ENCODE results near the gene GNG12.

GNG12 gene

GRCh38 chr1:67832737-67833601 is at the start of gene GNG12:
GNG12 (minus strand) TSS chr1:67833467; CDS start chr1:67707686, 125,781 bp downstream.
- peak; percentile 89 for DNase-seq

- no peak for DNase-seq
Measured at GRCh38 chr1:67882196-67882958, 49.1 kb upstream of the GNG12 start.

GRCh38 chr1:67880056-67880601 is 46.9 kb upstream of the GNG12 start:
- no peak for DNase-seq

GRCh38 chr1:67879485-67879884 is 46.2 kb upstream of the GNG12 start:
- no peak for DNase-seq

- DNase-seq = no peak
Measured at GRCh38 chr1:67874501-67875111, 41.3 kb upstream of the GNG12 start.

- no peak for DNase-seq
Measured at GRCh38 chr1:67869233-67869632, 36.0 kb upstream of the GNG12 start.

GRCh38 chr1:67863637-67864036 is 30.4 kb upstream of the GNG12 start:
- DNase-seq = no peak

GRCh38 chr1:67862685-67863084 is 29.4 kb upstream of the GNG12 start:
- DNase-seq = no peak

GRCh38 chr1:67861856-67862516 is 28.7 kb upstream of the GNG12 start:
- DNase-seq = no peak

- DNase-seq = no peak
Measured at GRCh38 chr1:67860776-67861175, 27.5 kb upstream of the GNG12 start.

- no peak for DNase-seq
Measured at GRCh38 chr1:67856921-67857320, 23.7 kb upstream of the GNG12 start.

GRCh38 chr1:67855961-67856360 is 22.7 kb upstream of the GNG12 start:
- no peak for DNase-seq

- DNase-seq = no peak
Measured at GRCh38 chr1:67855444-67855843, 22.2 kb upstream of the GNG12 start.

- DNase-seq = peak; percentile 59
Measured at GRCh38 chr1:67853704-67854103, 20.4 kb upstream of the GNG12 start.

- DNase-seq = no peak
Measured at GRCh38 chr1:67851800-67852199, 18.5 kb upstream of the GNG12 start.

- DNase-seq = peak; percentile 44
Measured at GRCh38 chr1:67850611-67851075, 17.4 kb upstream of the GNG12 start.

- no peak for DNase-seq
Measured at GRCh38 chr1:67850151-67850551, 16.9 kb upstream of the GNG12 start.

GRCh38 chr1:67847466-67847865 is 14.2 kb upstream of the GNG12 start:
- DNase-seq = no peak

- DNase-seq = no peak
Measured at GRCh38 chr1:67846538-67846937, 13.3 kb upstream of the GNG12 start.

- DNase-seq = no peak
Measured at GRCh38 chr1:67844988-67845387, 11.7 kb upstream of the GNG12 start.

- no peak for DNase-seq
Measured at GRCh38 chr1:67843746-67844145, 10.5 kb upstream of the GNG12 start.

- no peak for DNase-seq
Measured at GRCh38 chr1:67843331-67843730, 10.1 kb upstream of the GNG12 start.

GRCh38 chr1:67840449-67840848 is 7.2 kb upstream of the GNG12 start:
- no peak for DNase-seq
